Brain microvascular endothelial cell (primary cell): ENCODE measurements around the gene PLSCR4.

Experiments
- DNase-seq: peaks from one replicate; pipeline ENCODE4 v3.0.0-alpha.2; 2020
- H3K27ac ChIP-seq: fragments of 250-450 bp; sonication (Bioruptor Pico); 2 replicates; pipeline ENCODE4 v1.5.1; 2020; ENCODE audit warnings: mild to moderate bottlenecking, moderate library complexity
- H3K27me3 ChIP-seq: fragments of 250-450 bp; sonication (Bioruptor Pico); replicated peaks from 2 replicates; pipeline ENCODE4 v1.5.1; 2020; ENCODE audit warnings: mild to moderate bottlenecking
- H3K36me3 ChIP-seq: fragments of 250-450 bp; sonication (Bioruptor Pico); replicated peaks from 2 replicates; pipeline ENCODE4 v1.5.1; 2020; ENCODE audit warnings: mild to moderate bottlenecking
- H3K4me3 ChIP-seq: 2 replicates; pipeline ENCODE4 v1.5.1; 2011; ENCODE audit warnings: low read depth, mild to moderate bottlenecking, control low read depth, low read length, moderate library complexity
- in situ Hi-C: cut with HindIII; loops from 2 replicates; pipeline ENCODE4 v1.10.0; 2017; ENCODE audit warnings: low sequenced_read_pairs, low pct_ligation_motif_present
- TF ChIP-seq, protein P1 (sequence below): IDR thresholded peaks from 2 replicates; pipeline ENCODE4 v1.5.1; 2011; ENCODE audit warnings: low read depth, mild to moderate bottlenecking, moderate library complexity, low read length, control low read depth, inconsistent platforms; ENCODE audit errors: missing control alignments

The PLSCR4 gene

DNA sequence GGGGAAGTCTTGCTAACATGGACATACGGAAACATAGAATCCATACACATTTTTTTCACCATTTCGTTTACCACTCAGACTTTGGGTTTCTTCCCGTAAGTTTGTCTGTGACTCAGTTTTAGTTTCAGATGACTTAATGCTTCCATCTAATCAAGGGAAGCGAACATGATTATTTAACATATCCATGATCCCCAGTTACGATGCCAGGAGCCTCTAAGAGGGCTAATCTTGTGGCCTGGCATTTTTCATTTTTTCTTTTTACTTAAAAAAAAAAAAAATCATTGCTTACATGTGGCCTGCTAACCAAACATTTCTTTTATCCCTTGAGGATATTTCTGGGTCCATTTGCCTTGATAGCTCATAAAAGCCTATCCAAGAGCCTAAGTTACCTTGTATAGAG is 69.7 kb downstream of the PLSCR4 start:
- H3K27ac ChIP-seq, result no peak overlapping the region
- no peaks in the 10 kb centered on the region for H3K36me3 ChIP-seq
- no peak for DNase-seq
- TF ChIP-seq, protein P1, sequence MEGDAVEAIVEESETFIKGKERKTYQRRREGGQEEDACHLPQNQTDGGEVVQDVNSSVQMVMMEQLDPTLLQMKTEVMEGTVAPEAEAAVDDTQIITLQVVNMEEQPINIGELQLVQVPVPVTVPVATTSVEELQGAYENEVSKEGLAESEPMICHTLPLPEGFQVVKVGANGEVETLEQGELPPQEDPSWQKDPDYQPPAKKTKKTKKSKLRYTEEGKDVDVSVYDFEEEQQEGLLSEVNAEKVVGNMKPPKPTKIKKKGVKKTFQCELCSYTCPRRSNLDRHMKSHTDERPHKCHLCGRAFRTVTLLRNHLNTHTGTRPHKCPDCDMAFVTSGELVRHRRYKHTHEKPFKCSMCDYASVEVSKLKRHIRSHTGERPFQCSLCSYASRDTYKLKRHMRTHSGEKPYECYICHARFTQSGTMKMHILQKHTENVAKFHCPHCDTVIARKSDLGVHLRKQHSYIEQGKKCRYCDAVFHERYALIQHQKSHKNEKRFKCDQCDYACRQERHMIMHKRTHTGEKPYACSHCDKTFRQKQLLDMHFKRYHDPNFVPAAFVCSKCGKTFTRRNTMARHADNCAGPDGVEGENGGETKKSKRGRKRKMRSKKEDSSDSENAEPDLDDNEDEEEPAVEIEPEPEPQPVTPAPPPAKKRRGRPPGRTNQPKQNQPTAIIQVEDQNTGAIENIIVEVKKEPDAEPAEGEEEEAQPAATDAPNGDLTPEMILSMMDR, result no peak
- H3K27me3 ChIP-seq, result no peaks in the 10 kb centered on the region
- in situ Hi-C loops, result no loop called here
- no peak overlapping the region for H3K4me3 ChIP-seq

DNA sequence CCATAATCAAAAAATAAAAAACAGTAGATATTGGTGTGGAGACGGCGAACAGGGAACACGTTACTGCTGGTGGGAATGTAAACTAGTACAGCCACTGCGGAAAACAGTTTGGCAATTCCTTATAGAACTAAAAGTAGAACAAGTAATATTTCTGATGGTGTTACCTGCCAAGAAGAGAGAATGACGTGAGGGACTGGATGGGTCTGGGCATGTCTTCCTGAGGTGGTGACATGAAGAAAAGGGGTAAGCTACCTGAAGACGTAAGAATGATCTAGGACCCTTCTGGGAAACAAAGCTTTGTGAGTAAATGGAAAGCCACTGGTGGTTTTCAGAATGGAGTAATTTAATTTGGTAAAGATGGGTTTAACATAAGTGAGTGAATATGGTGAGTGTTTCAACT is 70.5 kb downstream of the PLSCR4 start:
- DNase-seq, result no peak
- Histone ChIP-seq H3K27ac (no peak overlapping the region), H3K27me3 (no peaks in the 10 kb centered on the region), H3K4me3 (no peak overlapping the region), H3K36me3 (no peaks in the 10 kb centered on the region)
- in situ Hi-C loops, result no loop called here
- TF ChIP-seq, protein P1, result no peak

DNA sequence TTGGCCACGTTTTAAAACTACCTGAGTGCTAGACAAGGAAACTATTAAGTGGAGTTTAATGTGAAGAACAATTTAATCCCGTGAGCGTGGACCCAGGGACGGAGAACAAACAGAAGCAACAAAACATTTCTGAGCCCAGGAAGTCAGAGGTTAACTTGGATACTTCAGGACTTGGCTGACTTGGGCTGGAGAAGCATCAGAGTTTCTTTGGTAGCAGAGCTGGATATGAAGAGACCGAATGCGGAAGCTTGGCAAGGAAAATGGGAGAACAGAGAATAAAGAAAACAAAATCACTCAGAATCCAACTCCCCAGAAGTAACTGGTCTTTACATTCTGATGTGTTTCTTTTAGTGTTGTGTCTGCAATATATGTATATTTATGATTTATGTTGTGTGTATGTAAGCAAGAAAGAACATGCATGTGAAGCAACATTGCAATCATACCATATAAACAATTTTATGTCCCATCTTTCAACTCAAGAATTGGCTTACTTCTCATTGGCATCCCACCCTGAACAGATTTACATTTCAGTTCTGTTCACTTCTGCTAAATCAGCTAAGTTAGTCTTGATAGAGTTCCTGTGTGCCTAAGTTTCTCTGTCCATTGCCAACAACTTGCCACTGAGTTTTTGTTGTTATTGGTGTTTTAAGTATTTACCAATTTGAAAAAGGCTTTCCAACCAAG is 72.8 kb downstream of the PLSCR4 start:
- DNase-seq, result no peak
- Histone ChIP-seq H3K27ac (no peak overlapping the region), H3K27me3 (no peaks in the 10 kb centered on the region), H3K36me3 (no peaks in the 10 kb centered on the region), H3K4me3 (no peak overlapping the region)
- in situ Hi-C loops, result no loop called here
- TF ChIP-seq, protein P1, result no peak

DNA sequence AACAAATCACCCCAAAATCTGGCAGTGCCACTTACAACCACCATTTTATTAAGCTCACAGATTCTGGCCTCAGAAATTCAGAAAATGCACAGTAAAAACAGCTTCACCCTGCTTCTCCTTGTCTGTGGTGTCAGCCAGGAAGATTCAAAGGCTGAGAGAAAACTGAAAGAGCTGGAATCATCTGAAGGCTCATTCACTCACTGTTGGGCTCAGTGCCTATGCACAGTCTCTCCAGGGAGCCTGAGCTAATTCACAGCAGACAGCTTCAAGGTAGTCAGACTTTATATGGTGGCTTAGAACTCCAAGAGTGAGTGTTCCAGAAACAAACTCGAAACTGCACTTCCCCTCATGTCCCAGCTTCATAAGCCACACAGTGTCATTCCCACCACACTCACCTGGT is 73.4 kb downstream of the PLSCR4 start:
- H3K27ac ChIP-seq, result no peak overlapping the region
- H3K27me3 ChIP-seq, result no peaks in the 10 kb centered on the region
- TF ChIP-seq, protein P1, result no peak
- in situ Hi-C loops, result no loop called here
- no peak for DNase-seq
- no peaks in the 10 kb centered on the region for H3K36me3 ChIP-seq
- H3K4me3 ChIP-seq, result no peak overlapping the region

DNA sequence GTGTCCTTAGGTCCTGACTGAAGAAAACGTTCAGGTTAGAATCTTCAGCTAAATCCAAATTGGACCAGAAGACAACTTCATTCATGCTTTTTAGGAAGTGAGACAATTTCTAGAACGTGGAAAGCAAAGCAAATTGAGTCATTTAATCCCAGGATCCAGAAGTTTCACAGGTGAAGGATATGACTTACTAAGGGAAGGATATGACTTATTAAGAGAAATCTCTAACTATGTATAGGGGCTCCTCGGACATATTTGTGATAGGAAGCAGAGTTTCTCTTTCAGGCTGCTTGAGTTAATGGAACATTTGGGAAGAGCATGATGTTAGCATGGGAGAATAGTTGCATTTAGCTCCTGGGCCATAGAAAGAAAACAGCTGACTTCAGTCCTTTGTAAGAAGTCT is 73.8 kb downstream of the PLSCR4 start:
- H3K36me3 ChIP-seq, result no peaks in the 10 kb centered on the region
- no peak overlapping the region for H3K27ac ChIP-seq
- no peaks in the 10 kb centered on the region for H3K27me3 ChIP-seq
- no peak for DNase-seq
- H3K4me3 ChIP-seq, result no peak overlapping the region
- TF ChIP-seq, protein P1, result no peak
- in situ Hi-C loops, result no loop called here

DNA sequence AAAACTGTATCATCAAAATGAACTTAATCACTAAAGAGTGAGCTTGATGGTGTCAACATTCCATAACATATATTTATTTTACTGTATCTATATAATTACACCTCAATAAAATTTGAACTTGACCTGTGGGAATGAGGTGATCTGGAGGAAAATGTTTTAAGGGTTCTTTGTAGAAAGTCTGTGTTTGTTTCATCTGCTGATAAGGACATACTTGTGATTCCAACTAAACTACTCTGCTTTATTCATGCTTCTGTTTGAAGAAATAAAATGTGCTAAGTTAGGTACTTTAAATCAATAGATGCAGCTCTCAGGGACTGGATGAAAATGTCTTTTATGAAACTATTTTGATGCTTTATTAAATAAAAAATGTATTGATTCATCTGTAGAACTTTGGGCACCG is 78.3 kb downstream of the PLSCR4 start:
- Histone ChIP-seq H3K27me3 (no peaks in the 10 kb centered on the region), H3K27ac (no peak overlapping the region), H3K36me3 (no peaks in the 10 kb centered on the region), H3K4me3 (no peak overlapping the region)
- in situ Hi-C loops, result no loop called here
- DNase-seq, result no peak
- TF ChIP-seq, protein P1, result no peak
